Neural progenitor cell (in vitro differentiated cells): ENCODE results near the gene CMTM4. TPM values are rescaled to one million over a fixed set of nuclear protein-coding genes. Genes with fewer than 3 reads are reported as not detected.

Source experiments
- DNase-seq: peaks from one replicate; pipeline ENCODE4 v3.0.0-alpha.2; 2016; ENCODE audit warnings: low spot score
- H2AFZ ChIP-seq: fragments of 200-600 bp; sonication (generic); replicated peaks from 2 replicates; pipeline ENCODE4 v1.6.1; 2016; ENCODE audit warnings: antibody characterized with exemption
- H3F3A ChIP-seq: fragments of 200-600 bp; sonication (generic); 2 replicates; pipeline ENCODE4 v1.6.1; 2016; ENCODE audit warnings: antibody characterized with exemption, low read depth
- H3K27ac ChIP-seq: fragments of 200-600 bp; sonication (generic); 2 replicates; pipeline ENCODE4 v1.5.1; 2016; ENCODE audit warnings: mild to moderate bottlenecking
- H3K27me3 ChIP-seq: fragments of 200-600 bp; sonication (generic); 2 replicates; pipeline ENCODE4 v1.6.1; 2016; ENCODE audit warnings: mild to moderate bottlenecking, moderate library complexity
- H3K36me3 ChIP-seq: fragments of 200-600 bp; sonication (generic); 2 replicates; pipeline ENCODE4 v1.5.1; 2016
- H3K4me1 ChIP-seq: fragments of 200-600 bp; sonication (generic); 2 replicates; pipeline ENCODE4 v1.6.1; 2016; ENCODE audit warnings: mixed run types
- H3K4me2 ChIP-seq: fragments of 200-600 bp; sonication (generic); 2 replicates; pipeline ENCODE4 v1.6.1; 2016
- H3K4me3 ChIP-seq: fragments of 200-600 bp; sonication (generic); 2 replicates; pipeline ENCODE4 v1.5.1; 2016
- H3K79me2 ChIP-seq: fragments of 200-600 bp; sonication (generic); 2 replicates; pipeline ENCODE4 v1.6.1; 2016; ENCODE audit warnings: low read depth
- H3K9ac ChIP-seq: fragments of 200-600 bp; sonication (generic); 2 replicates; pipeline ENCODE4 v1.6.1; 2016
- H3K9me3 ChIP-seq: fragments of 200-600 bp; sonication (generic); 2 replicates; pipeline ENCODE4 v1.5.1; 2016; ENCODE audit warnings: low read depth
- H4K20me1 ChIP-seq: fragments of 200-600 bp; sonication (generic); 2 replicates; pipeline ENCODE4 v1.6.1; 2016; ENCODE audit warnings: low read depth
- H3K27ac Mint-ChIP-seq: 3 replicates; pipeline ENCODE4 v1.8.0; 2021; ENCODE audit warnings: mixed read lengths
- H3K27me3 Mint-ChIP-seq: 2 replicates; pipeline ENCODE4 v1.8.0; 2022; ENCODE audit warnings: low read depth, mild to moderate bottlenecking, inconsistent platforms, moderate library complexity, mixed read lengths; ENCODE audit not compliant: insufficient read depth
- H3K36me3 Mint-ChIP-seq: 3 replicates; pipeline ENCODE4 v1.8.0; 2021; ENCODE audit warnings: mixed read lengths
- H3K4me1 Mint-ChIP-seq: 3 replicates; pipeline ENCODE4 v1.8.0; 2021; ENCODE audit warnings: mixed read lengths
- H3K4me3 Mint-ChIP-seq: 3 replicates; pipeline ENCODE4 v1.8.0; 2021; ENCODE audit warnings: mild to moderate bottlenecking, moderate library complexity, mixed read lengths
- H3K9me3 Mint-ChIP-seq: 3 replicates; pipeline ENCODE4 v1.8.0; 2020; ENCODE audit warnings: mixed read lengths
- CTCF ChIP-seq: fragments of 200-600 bp; sonication (generic); IDR thresholded peaks from 2 replicates; pipeline ENCODE4 v1.5.1; 2017; ENCODE audit warnings: antibody characterized with exemption, mild to moderate bottlenecking
- EZH2 ChIP-seq: fragments of 200-600 bp; sonication (generic); IDR thresholded peaks from 2 replicates; pipeline ENCODE4 v1.6.1; 2017; ENCODE audit warnings: antibody characterized with exemption, mild to moderate bottlenecking, moderate library complexity
- EZH2phosphoT487 ChIP-seq: fragments of 200-600 bp; sonication (generic); IDR thresholded peaks from 2 replicates; pipeline ENCODE4 v1.6.1; 2017; ENCODE audit warnings: antibody characterized with exemption
- total RNA-seq: library from RNA; depleted of rRNA; stranded (reverse); fragments of >200 nt; gene quantifications from 2 replicates; pipeline ENCODE4 v1.2.3, GENCODE V29; 2015; ENCODE audit warnings: low replicate concordance

Gene CMTM4
- total RNA-seq, 1 donor from 2014 or later, result 25.9 TPM

- Histone ChIP-seq H2AFZ (no peak overlapping the region), H3K4me1 (peaks cover 9% of the 10 kb centered on the region)
These were observed 74.6 kb downstream of the CMTM4 start for GRCh38 chr16:66621973-66622372.

GRCh38 chr16:66620429-66620795, 76.1 kb downstream of the CMTM4 start:
- peaks cover 6% of the 10 kb centered on the region for H3K27me3 Mint-ChIP-seq
- Histone ChIP-seq H3F3A (peaks cover 17% of the 10 kb centered on the region), H3K79me2 (no peaks in the 10 kb centered on the region), H3K9ac (no peak overlapping the region), H2AFZ (no peak overlapping the region), H3K4me3 (no peak overlapping the region), H3K27ac (no peak overlapping the region), H3K4me1 (peaks cover 17% of the 10 kb centered on the region), H4K20me1 (peaks cover 5% of the 10 kb centered on the region), H3K36me3 (no peaks in the 10 kb centered on the region), H3K27me3 (no peaks in the 10 kb centered on the region), H3K4me2 (no peak overlapping the region), H3K9me3 (no peaks in the 10 kb centered on the region)
- peaks cover 9% of the 10 kb centered on the region for H3K36me3 Mint-ChIP-seq
- H3K4me3 Mint-ChIP-seq, result no peak overlapping the region
- no peak overlapping the region for H3K27ac Mint-ChIP-seq
- H3K9me3 Mint-ChIP-seq, result no peaks in the 10 kb centered on the region
- DNase-seq, result no peak
- TF ChIP-seq EZH2phosphoT487, result no peak
- TF ChIP-seq EZH2, result no peak
- TF ChIP-seq CTCF, result no peak
- H3K4me1 Mint-ChIP-seq, result peaks cover 40% of the 10 kb centered on the region

More at GRCh38 chr16:66621973-66622372, 74.6 kb downstream of the CMTM4 start:
- H3K9me3 ChIP-seq, result no peaks in the 10 kb centered on the region
- no peaks in the 10 kb centered on the region for H3K79me2 ChIP-seq
- H3K36me3 Mint-ChIP-seq, result peaks cover 9% of the 10 kb centered on the region
- H3K4me3 ChIP-seq, result no peak overlapping the region
- H3K27me3 Mint-ChIP-seq, result peaks cover 6% of the 10 kb centered on the region
- no peak overlapping the region for H3K4me2 ChIP-seq
- H3K9ac ChIP-seq, result no peak overlapping the region
- peaks cover 31% of the 10 kb centered on the region for H3K4me1 Mint-ChIP-seq
- H3K27ac ChIP-seq, result no peak overlapping the region
- TF ChIP-seq EZH2 (no peak), EZH2phosphoT487 (no peak), CTCF (no peak)
- H3F3A ChIP-seq, result peaks cover 6% of the 10 kb centered on the region
- peaks cover 2% of the 10 kb centered on the region for H4K20me1 ChIP-seq
- H3K9me3 Mint-ChIP-seq, result no peaks in the 10 kb centered on the region
- no peaks in the 10 kb centered on the region for H3K27me3 ChIP-seq
- no peak overlapping the region for H3K4me3 Mint-ChIP-seq
- H3K27ac Mint-ChIP-seq, result no peak overlapping the region
- H3K36me3 ChIP-seq, result no peaks in the 10 kb centered on the region
- DNase-seq, result no peak

DNA sequence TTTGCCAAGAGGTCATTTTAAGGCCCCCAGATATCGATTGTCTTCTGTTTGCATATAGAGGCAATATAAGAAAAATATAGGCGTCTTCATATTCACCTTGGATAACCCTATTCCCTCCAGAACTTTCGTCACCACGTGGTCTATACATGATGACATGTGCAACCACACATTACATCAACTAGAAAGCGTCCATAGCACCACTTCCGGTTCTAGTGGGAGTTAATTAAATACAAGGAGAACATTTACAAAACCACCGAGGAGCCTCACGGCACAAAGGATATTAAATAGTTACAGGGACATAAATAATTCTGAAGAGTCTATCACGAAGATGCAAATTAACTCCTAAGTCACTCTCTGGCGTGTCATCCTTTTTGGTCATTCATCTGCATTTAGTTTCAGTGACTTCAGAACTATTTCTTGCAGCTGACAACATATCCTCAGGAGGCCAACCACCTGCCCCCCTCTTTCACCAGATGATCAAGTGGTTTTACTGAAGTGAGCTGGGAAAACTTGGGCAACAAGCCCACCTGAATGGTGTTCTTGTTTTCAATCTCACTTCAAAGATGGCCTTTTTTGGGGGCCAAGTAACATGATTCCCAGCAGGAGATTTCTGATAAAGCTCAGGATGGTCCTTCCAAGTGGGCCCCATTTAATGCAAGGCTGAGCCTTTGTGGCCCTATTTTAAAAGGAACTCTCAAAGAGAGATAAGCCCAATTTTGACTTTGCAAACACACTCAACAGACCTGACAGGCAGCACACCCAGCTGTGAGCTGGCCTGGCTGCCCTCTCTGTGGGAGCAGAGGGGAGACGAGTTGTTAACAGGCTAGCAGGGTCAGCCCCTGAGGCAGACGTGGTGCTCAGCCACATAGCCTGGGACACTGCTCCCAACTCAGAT, 76.8 kb downstream of the CMTM4 start:
- H3F3A ChIP-seq, result peaks cover 17% of the 10 kb centered on the region
- H3K4me2 ChIP-seq, result no peak overlapping the region
- peaks cover 14% of the 10 kb centered on the region for H3K36me3 Mint-ChIP-seq
- H3K27ac ChIP-seq, result no peak overlapping the region
- no peaks in the 10 kb centered on the region for H3K79me2 ChIP-seq
- no peak overlapping the region for H3K27ac Mint-ChIP-seq
- no peaks in the 10 kb centered on the region for H3K9me3 Mint-ChIP-seq
- peaks cover 40% of the 10 kb centered on the region for H3K4me1 Mint-ChIP-seq
- no peak overlapping the region for H2AFZ ChIP-seq
- TF ChIP-seq EZH2 (no peak), CTCF (no peak), EZH2phosphoT487 (no peak)
- no peak for DNase-seq
- peaks cover 5% of the 10 kb centered on the region for H4K20me1 ChIP-seq
- peaks cover 17% of the 10 kb centered on the region for H3K4me1 ChIP-seq
- no peaks in the 10 kb centered on the region for H3K9me3 ChIP-seq
- no peak overlapping the region for H3K9ac ChIP-seq
- H3K27me3 Mint-ChIP-seq, result peaks cover 6% of the 10 kb centered on the region
- H3K36me3 ChIP-seq, result no peaks in the 10 kb centered on the region
- H3K4me3 Mint-ChIP-seq, result no peak overlapping the region
- H3K4me3 ChIP-seq, result no peak overlapping the region
- no peaks in the 10 kb centered on the region for H3K27me3 ChIP-seq
